Large intestine (tissue), 3 donors: ENCODE measurements around the gene ARFIP1. TPM values are rescaled to one million over a fixed set of nuclear protein-coding genes. Genes with fewer than 3 reads are reported as not detected.

Experiments used
- DNase-seq, 2 donors: peaks; one replicate each; pipeline versions ENCODE4 v3.0.0 to v3.0.0-alpha.2; 2013
- H3K27ac ChIP-seq: one replicate; pipeline ENCODE4 v1.5.1; 2013; ENCODE audit warnings: low read length
- H3K27me3 ChIP-seq: 2 replicates; pipeline ENCODE4 v1.6.1; 2013; ENCODE audit warnings: low read length; ENCODE audit not compliant: control insufficient read depth, insufficient read depth
- H3K36me3 ChIP-seq: 2 replicates; pipeline ENCODE4 v1.6.1; 2013; ENCODE audit warnings: low read length; ENCODE audit not compliant: control insufficient read depth, insufficient read depth
- H3K4me1 ChIP-seq: one replicate; pipeline ENCODE4 v1.6.1; 2013; ENCODE audit warnings: low read length; ENCODE audit not compliant: control insufficient read depth, insufficient read depth
- H3K4me3 ChIP-seq: one replicate; pipeline ENCODE4 v1.5.1; 2013; ENCODE audit warnings: low read length
- H3K9me3 ChIP-seq: one replicate; pipeline ENCODE4 v1.6.1; 2013; ENCODE audit warnings: mild to moderate bottlenecking, low read depth, low read length, moderate library complexity; ENCODE audit not compliant: control insufficient read depth
- WGBS: methylation state at CpG from one replicate; pipeline ENCODE4 v1.1.5; 2013; ENCODE audit warnings: low lambda C conversion rate; ENCODE audit not compliant: insufficient coverage; 5-methylcytosine and 5-hydroxymethylcytosine counted together
- polyA plus RNA-seq: library from polyadenylated mRNA; unstranded; fragments of 120-200 nt; gene quantifications from one replicate; pipeline ENCODE4 v1.2.1, GENCODE V29; 2013

The ARFIP1 gene
- polyA plus RNA-seq, 1 donor = 38.7 TPM

- H3K4me3 ChIP-seq = no peak overlapping the region
- H3K9me3 ChIP-seq = no peaks in the 10 kb centered on the region
- no CpG with 5 or more reads among the region's 4 CpGs for WGBS
- H3K36me3 ChIP-seq = peaks cover 9% of the 10 kb centered on the region
- peak overlapping the region; percentile 70 for H3K27ac ChIP-seq
- peaks cover 38% of the 10 kb centered on the region for H3K4me1 ChIP-seq
- H3K27me3 ChIP-seq = no peaks in the 10 kb centered on the region
- DNase-seq = peak in 1 of 2 donors; percentile 50
Observed at GRCh38 chr4:152944666-152945320, 165.0 kb downstream of the ARFIP1 start.

- H3K27ac ChIP-seq = peak overlapping the region; percentile 70
- DNase-seq = no peak
- peaks cover 47% of the 10 kb centered on the region for H3K4me1 ChIP-seq
- H3K27me3 ChIP-seq = no peaks in the 10 kb centered on the region
- WGBS = 100% methylated on average over 1 of the region's 9 CpGs
- H3K36me3 ChIP-seq = peaks cover 9% of the 10 kb centered on the region
- no peaks in the 10 kb centered on the region for H3K9me3 ChIP-seq
- no peak overlapping the region for H3K4me3 ChIP-seq
Observed at GRCh38 chr4:152945639-152946038, 165.9 kb downstream of the ARFIP1 start.

- no peaks in the 10 kb centered on the region for H3K27me3 ChIP-seq
- H3K9me3 ChIP-seq = no peaks in the 10 kb centered on the region
- peak overlapping the region; percentile 70 for H3K27ac ChIP-seq
- DNase-seq = peak; percentile 82 to 87
- no CpG with 5 or more reads among the region's 4 CpGs for WGBS
- no peak overlapping the region for H3K4me3 ChIP-seq
- peaks cover 50% of the 10 kb centered on the region for H3K4me1 ChIP-seq
- peaks cover 9% of the 10 kb centered on the region for H3K36me3 ChIP-seq
Observed at GRCh38 chr4:152946446-152946845, 166.7 kb downstream of the ARFIP1 start.

GRCh38 chr4:152947311-152947710, 167.6 kb downstream of the ARFIP1 start:
- Histone ChIP-seq H3K9me3 (no peaks in the 10 kb centered on the region), H3K36me3 (peaks cover 9% of the 10 kb centered on the region), H3K4me3 (no peak overlapping the region), H3K27ac (peak overlapping the region; percentile 70), H3K4me1 (peaks cover 54% of the 10 kb centered on the region), H3K27me3 (no peaks in the 10 kb centered on the region)
- no CpG with 5 or more reads among the region's 2 CpGs for WGBS
- DNase-seq = no peak

GRCh38 chr4:152949930-152950329, 170.2 kb downstream of the ARFIP1 start:
- H3K4me1 ChIP-seq = peaks cover 54% of the 10 kb centered on the region
- H3K4me3 ChIP-seq = no peak overlapping the region
- H3K27me3 ChIP-seq = no peaks in the 10 kb centered on the region
- WGBS = no CpG with 5 or more reads among the region's 8 CpGs
- H3K36me3 ChIP-seq = peaks cover 8% of the 10 kb centered on the region
- H3K9me3 ChIP-seq = no peaks in the 10 kb centered on the region
- DNase-seq = no peak
- peak overlapping the region; percentile 78 for H3K27ac ChIP-seq

GRCh38 chr4:152950402-152951274, 170.9 kb downstream of the ARFIP1 start:
- Histone ChIP-seq H3K4me1 (peaks cover 50% of the 10 kb centered on the region), H3K4me3 (no peak overlapping the region), H3K36me3 (peaks cover 9% of the 10 kb centered on the region), H3K9me3 (no peaks in the 10 kb centered on the region), H3K27me3 (no peaks in the 10 kb centered on the region), H3K27ac (peak overlapping the region; percentile 78)
- no CpG with 5 or more reads among the region's 11 CpGs for WGBS
- no peak for DNase-seq

GRCh38 chr4:152951348-152951747, 171.6 kb downstream of the ARFIP1 start:
- Histone ChIP-seq H3K36me3 (peaks cover 9% of the 10 kb centered on the region), H3K27me3 (no peaks in the 10 kb centered on the region), H3K27ac (peak overlapping the region; percentile 78), H3K4me1 (peaks cover 52% of the 10 kb centered on the region), H3K4me3 (peak overlapping the region; percentile 0), H3K9me3 (no peaks in the 10 kb centered on the region)
- peak; percentile 70 to 88 for DNase-seq
- WGBS = 0% methylated on average over 1 of the region's 3 CpGs

GRCh38 chr4:152953514-152953913, 173.8 kb downstream of the ARFIP1 start:
- Histone ChIP-seq H3K4me1 (peaks cover 62% of the 10 kb centered on the region), H3K27ac (peak overlapping the region; percentile 77), H3K4me3 (no peak overlapping the region), H3K36me3 (peaks cover 9% of the 10 kb centered on the region), H3K9me3 (no peaks in the 10 kb centered on the region), H3K27me3 (no peaks in the 10 kb centered on the region)
- no peak for DNase-seq
- no CpG with 5 or more reads among the region's 3 CpGs for WGBS

- Histone ChIP-seq H3K36me3 (peaks cover 9% of the 10 kb centered on the region), H3K4me1 (peaks cover 70% of the 10 kb centered on the region), H3K4me3 (no peak overlapping the region), H3K9me3 (no peaks in the 10 kb centered on the region), H3K27me3 (no peaks in the 10 kb centered on the region), H3K27ac (peak overlapping the region; percentile 98)
- peak; percentile 81 to 87 for DNase-seq
- WGBS = no CpG with 5 or more reads among the region's 1 CpG
Observed at GRCh38 chr4:152954741-152955140, 175.0 kb downstream of the ARFIP1 start.

- Histone ChIP-seq H3K4me3 (no peak overlapping the region), H3K4me1 (peaks cover 57% of the 10 kb centered on the region), H3K9me3 (no peaks in the 10 kb centered on the region), H3K27me3 (no peaks in the 10 kb centered on the region), H3K27ac (peak overlapping the region; percentile 98), H3K36me3 (peaks cover 13% of the 10 kb centered on the region)
- DNase-seq = no peak
- WGBS = no CpG with 5 or more reads among the region's 2 CpGs
Observed at GRCh38 chr4:152956147-152956546, 176.4 kb downstream of the ARFIP1 start.
